K562 (cell line): ENCODE data around the gene OR10D3. TPM values are rescaled to one million over a fixed set of nuclear protein-coding genes. Genes with fewer than 3 reads are reported as not detected.

Experiments
- ARID2 ChIP-seq: fragments of 450-650 bp; IDR thresholded peaks from 2 replicates; pipeline ENCODE4 v1.6.1; 2017; ENCODE audit warnings: antibody characterized with exemption, mild to moderate bottlenecking
- BCL6 ChIP-seq: fragments of 250-450 bp; sonication (Bioruptor Pico); IDR thresholded peaks from 2 replicates; pipeline ENCODE4 v1.4.0; 2020
- CREB3 ChIP-seq: fragments of 450-650 bp; conservative IDR thresholded peaks from 2 replicates; pipeline ENCODE4 v1.6.1; 2016; ENCODE audit warnings: missing genetic modification characterization, low read depth, mild to moderate bottlenecking, missing compliant biosample characterization, moderate library complexity
- E4F1 ChIP-seq: fragments of 250-450 bp; sonication (Bioruptor Pico); IDR thresholded peaks from 2 replicates; pipeline ENCODE4 v1.5.0; 2021; ENCODE audit warnings: mild to moderate bottlenecking, borderline replicate concordance
- FOS ChIP-seq: IDR thresholded peaks from 3 replicates; pipeline ENCODE4 v1.6.1; 2011; ENCODE audit not compliant: insufficient read length; ENCODE audit errors: extremely low read depth
- FOXM1 ChIP-seq, 2 experiments: fragments of 450-650 bp in 1 of 2; sonication (generic) in 1 of 2; formaldehyde crosslinking in 1 of 2; IDR thresholded peaks; 2 replicates each; pipeline versions ENCODE4 v1.6.1 to v1.9.0; 2017 to 2022; ENCODE audit warnings: low read depth in 2 of 2, mild to moderate bottlenecking in 2 of 2, missing genetic modification reagents in 1 of 2, moderate library complexity in 1 of 2
- HCFC1 ChIP-seq: IDR thresholded peaks from 2 replicates; pipeline ENCODE4 v1.6.1; 2012; ENCODE audit warnings: low read depth, low read length, improper control_type of control experiment
- HSF4 ChIP-seq: fragments of 250-450 bp; sonication (Bioruptor Pico); IDR thresholded peaks from 2 replicates; pipeline ENCODE4 v2.1.2; 2022; ENCODE audit warnings: mild to moderate bottlenecking, moderate library complexity, borderline replicate concordance
- KLF10 ChIP-seq: fragments of 250-450 bp; sonication (Bioruptor Pico); IDR thresholded peaks from 2 replicates; pipeline ENCODE4 v1.6.1; 2021; ENCODE audit warnings: matching md5 sums
- PHF21A ChIP-seq: fragments of 450-650 bp; IDR thresholded peaks from 2 replicates; pipeline ENCODE4 v1.6.1; 2017; ENCODE audit warnings: low read depth, borderline replicate concordance
- POLR3G ChIP-seq: IDR thresholded peaks from 2 replicates; pipeline ENCODE4 v1.6.1; 2011; ENCODE audit not compliant: insufficient read length, insufficient replicate concordance; ENCODE audit errors: extremely low read depth
- PURB ChIP-seq: sonication (generic); formaldehyde crosslinking; IDR thresholded peaks from 2 replicates; pipeline ENCODE4 v1.9.0; 2021; ENCODE audit warnings: low read depth, mild to moderate bottlenecking, missing genetic modification reagents
- RBM14 ChIP-seq: fragments of 200-400 bp; formaldehyde crosslinking; IDR thresholded peaks from 2 replicates; pipeline ENCODE4 v1.6.1; 2018; ENCODE audit warnings: low read depth, mild to moderate bottlenecking, low read length, moderate library complexity, borderline replicate concordance; ENCODE audit not compliant: insufficient read depth
- RNF2 ChIP-seq: sonication (generic); IDR thresholded peaks from 2 replicates; pipeline ENCODE4 v1.6.1; 2016
- YBX1 ChIP-seq: fragments of 450-650 bp; IDR thresholded peaks from 2 replicates; pipeline ENCODE4 v1.7.1; 2016; ENCODE audit warnings: mild to moderate bottlenecking
- ZNF444 ChIP-seq: fragments of 250-450 bp; sonication (Bioruptor Pico); IDR thresholded peaks from 2 replicates; pipeline ENCODE4 v1.4.0; 2020; ENCODE audit warnings: mild to moderate bottlenecking, moderate library complexity
- ZNF639 ChIP-seq, 2 experiments: fragments of 200-800 bp in 1 of 2; sonication (Bioruptor generic) in 1 of 2; sonication (generic) in 1 of 2; formaldehyde crosslinking in 1 of 2; IDR thresholded peaks in 1 of 2; conservative IDR thresholded peaks in 1 of 2; 2 replicates each; pipeline versions ENCODE4 v1.5.0 to v1.6.1; 2016 to 2020; ENCODE audit warnings: missing compliant biosample characterization in 1 of 2, missing genetic modification characterization in 1 of 2, missing genetic modification reagents in 1 of 2
- polyA plus RNA-seq, 8 experiments: library from polyadenylated mRNA; depleted of rRNA in 4 of 8; stranded (reverse) in 5 of 8; unstranded in 3 of 8; fragments of >200 nt; fragmentation: Nextera tagmentation in 2 of 8; fragmentation: Illumina TruSeq in 1 of 8; extraction: Ambion mirVana in 2 of 8; extraction: Trizol in 1 of 8; gene quantifications; 2 replicates each; pipeline versions ENCODE4 v1.2.1 to v1.2.3, GENCODE V29; 2011 to 2014; ENCODE audit warnings: inconsistent platforms in 1 of 8, missing spikeins in 1 of 8
- total RNA-seq, 7 experiments: library from RNA; depleted of rRNA in 6 of 7; stranded (reverse); fragments of >200 nt in 6 of 7; fragmentation: Illumina TruSeq in 2 of 7; extraction: Trizol in 2 of 7; gene quantifications; 2 replicates each; pipeline versions ENCODE4 v1.2.1 to v1.2.3, GENCODE V29; 2011 to 2021; ENCODE audit warnings: low replicate concordance in 1 of 7
- TF ChIP-seq, protein P1 (sequence below), 2 experiments: fragments of 450-650 bp; IDR thresholded peaks; 2 replicates each; pipeline ENCODE4 v1.6.1; 2018; ENCODE audit warnings: mild to moderate bottlenecking in 2 of 2, low read depth in 1 of 2; ENCODE audit not compliant: partially characterized antibody in 2 of 2

The OR10D3 gene
- total and polyA plus RNA-seq, 9 of the 15 experiments (the other 6 are each of a cell fraction or from before 2014, with no cell fraction given): 0.07 to 2.9 (median 0.80) TPM; not detected in 1

DNA sequence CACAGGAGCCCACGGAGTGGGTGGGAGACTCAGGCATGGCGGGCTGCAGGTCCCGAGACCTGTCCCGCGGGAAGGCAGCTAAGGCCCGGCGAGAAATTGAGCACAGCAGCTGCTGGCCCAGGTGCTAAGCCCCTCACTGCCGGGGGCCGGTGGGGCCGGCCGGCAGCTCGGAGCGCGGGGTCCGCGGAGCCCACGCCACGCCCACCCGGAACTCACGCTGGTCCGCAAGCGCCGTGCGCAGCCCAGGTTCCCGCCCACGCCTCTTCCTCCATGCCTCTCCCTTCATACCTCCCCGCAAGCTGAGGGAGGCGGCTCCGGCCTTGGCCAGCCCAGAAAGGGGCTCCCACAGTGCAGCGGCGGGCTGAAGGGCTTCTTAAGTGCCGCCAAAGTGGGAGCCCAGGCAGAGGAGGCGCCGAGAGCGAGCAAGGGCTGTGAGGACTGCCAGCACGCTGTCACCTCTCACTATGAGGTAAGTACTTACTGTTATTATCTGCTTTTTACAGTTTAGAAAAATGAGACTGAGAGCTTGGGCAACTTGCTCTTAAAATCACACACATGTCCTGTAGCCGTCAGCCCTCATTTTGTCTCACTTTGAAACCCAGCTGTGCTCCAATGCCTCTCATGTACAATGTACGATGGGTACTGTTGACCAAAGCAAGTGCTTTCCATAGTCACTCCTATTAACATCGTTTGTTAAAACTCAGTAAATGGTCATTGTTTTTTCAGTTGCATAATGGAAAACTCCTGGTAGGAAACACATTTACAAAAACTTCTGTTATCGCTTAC is 12.2 kb upstream of the OR10D3 start (continued):
- no peak for TF ChIP-seq CREB3 (tag)
- TF ChIP-seq, protein P1, sequence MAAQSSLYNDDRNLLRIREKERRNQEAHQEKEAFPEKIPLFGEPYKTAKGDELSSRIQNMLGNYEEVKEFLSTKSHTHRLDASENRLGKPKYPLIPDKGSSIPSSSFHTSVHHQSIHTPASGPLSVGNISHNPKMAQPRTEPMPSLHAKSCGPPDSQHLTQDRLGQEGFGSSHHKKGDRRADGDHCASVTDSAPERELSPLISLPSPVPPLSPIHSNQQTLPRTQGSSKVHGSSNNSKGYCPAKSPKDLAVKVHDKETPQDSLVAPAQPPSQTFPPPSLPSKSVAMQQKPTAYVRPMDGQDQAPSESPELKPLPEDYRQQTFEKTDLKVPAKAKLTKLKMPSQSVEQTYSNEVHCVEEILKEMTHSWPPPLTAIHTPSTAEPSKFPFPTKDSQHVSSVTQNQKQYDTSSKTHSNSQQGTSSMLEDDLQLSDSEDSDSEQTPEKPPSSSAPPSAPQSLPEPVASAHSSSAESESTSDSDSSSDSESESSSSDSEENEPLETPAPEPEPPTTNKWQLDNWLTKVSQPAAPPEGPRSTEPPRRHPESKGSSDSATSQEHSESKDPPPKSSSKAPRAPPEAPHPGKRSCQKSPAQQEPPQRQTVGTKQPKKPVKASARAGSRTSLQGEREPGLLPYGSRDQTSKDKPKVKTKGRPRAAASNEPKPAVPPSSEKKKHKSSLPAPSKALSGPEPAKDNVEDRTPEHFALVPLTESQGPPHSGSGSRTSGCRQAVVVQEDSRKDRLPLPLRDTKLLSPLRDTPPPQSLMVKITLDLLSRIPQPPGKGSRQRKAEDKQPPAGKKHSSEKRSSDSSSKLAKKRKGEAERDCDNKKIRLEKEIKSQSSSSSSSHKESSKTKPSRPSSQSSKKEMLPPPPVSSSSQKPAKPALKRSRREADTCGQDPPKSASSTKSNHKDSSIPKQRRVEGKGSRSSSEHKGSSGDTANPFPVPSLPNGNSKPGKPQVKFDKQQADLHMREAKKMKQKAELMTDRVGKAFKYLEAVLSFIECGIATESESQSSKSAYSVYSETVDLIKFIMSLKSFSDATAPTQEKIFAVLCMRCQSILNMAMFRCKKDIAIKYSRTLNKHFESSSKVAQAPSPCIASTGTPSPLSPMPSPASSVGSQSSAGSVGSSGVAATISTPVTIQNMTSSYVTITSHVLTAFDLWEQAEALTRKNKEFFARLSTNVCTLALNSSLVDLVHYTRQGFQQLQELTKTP (IDR thresholded peaks at IDR 0.05; ENCODE audit: low read depth in 1 of 2, partially characterized antibody in 2 of 2): peak in 1 of 2 experiments; percentile 69
- TF ChIP-seq YBX1: no peak
- TF ChIP-seq PURB (CRISPR knock-in tag): no peak
- TF ChIP-seq ZNF639 (CRISPR knock-in tag; conservative IDR thresholded peaks at IDR 0.05 in 1 of 2, IDR thresholded peaks at IDR 0.05 in 1 of 2): no peak
- no peak for TF ChIP-seq ARID2
- TF ChIP-seq KLF10: no peak
- TF ChIP-seq RNF2: no peak
- TF ChIP-seq FOXM1 (IDR thresholded peaks at IDR 0.05; ENCODE audit: low read depth): no peak
- no peak for TF ChIP-seq FOXM1 (CRISPR knock-in tag; IDR thresholded peaks at IDR 0.05; ENCODE audit: low read depth)
- TF ChIP-seq PHF21A: no peak
- no peak for TF ChIP-seq E4F1 (CRISPR knock-in tag)
- TF ChIP-seq POLR3G: no peak
- no peak for TF ChIP-seq ZNF444 (CRISPR knock-in tag)
- TF ChIP-seq RBM14: no peak
- TF ChIP-seq HCFC1: no peak
- no peak for TF ChIP-seq BCL6 (CRISPR knock-in tag)
- TF ChIP-seq HSF4 (CRISPR knock-in tag): no peak
- TF ChIP-seq FOS: no peak
